Measurements from ENCODE around the gene MEDAG. TPM values are rescaled to one million over a fixed set of nuclear protein-coding genes. Genes with fewer than 3 reads are reported as not detected.

The MEDAG gene
- total RNA-seq, 4 donors from 2014 or later, result 20.3 to 126 (median 31.7) TPM

DNA sequence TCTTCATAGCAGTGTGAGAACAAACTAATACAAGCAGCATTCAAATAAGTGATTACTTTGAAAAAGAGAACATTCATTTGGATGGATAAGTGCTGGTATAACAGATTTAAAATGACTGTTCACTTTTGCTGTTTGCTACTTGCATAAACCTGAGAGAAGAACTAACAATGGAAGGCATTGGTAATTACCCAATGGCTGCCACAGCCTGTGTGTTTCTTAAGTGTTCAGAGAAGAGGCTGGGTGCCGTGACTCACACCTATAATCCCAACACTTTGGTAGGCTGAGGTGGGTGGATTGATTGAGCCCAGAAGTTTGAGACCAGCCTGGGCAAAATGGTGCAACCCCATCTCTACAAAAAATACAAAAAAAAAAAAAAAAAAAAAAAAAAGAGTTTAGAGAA lies 21.5 kb downstream of the MEDAG start:
- TF ChIP-seq EP300 (IDR thresholded peaks at IDR 0.05), result no peak
- TF ChIP-seq, protein P1, sequence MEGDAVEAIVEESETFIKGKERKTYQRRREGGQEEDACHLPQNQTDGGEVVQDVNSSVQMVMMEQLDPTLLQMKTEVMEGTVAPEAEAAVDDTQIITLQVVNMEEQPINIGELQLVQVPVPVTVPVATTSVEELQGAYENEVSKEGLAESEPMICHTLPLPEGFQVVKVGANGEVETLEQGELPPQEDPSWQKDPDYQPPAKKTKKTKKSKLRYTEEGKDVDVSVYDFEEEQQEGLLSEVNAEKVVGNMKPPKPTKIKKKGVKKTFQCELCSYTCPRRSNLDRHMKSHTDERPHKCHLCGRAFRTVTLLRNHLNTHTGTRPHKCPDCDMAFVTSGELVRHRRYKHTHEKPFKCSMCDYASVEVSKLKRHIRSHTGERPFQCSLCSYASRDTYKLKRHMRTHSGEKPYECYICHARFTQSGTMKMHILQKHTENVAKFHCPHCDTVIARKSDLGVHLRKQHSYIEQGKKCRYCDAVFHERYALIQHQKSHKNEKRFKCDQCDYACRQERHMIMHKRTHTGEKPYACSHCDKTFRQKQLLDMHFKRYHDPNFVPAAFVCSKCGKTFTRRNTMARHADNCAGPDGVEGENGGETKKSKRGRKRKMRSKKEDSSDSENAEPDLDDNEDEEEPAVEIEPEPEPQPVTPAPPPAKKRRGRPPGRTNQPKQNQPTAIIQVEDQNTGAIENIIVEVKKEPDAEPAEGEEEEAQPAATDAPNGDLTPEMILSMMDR (IDR thresholded peaks at IDR 0.05), result no peak
- TF ChIP-seq POLR2AphosphoS5 (IDR thresholded peaks at IDR 0.05), result no peak
- TF ChIP-seq POLR2A (IDR thresholded peaks at IDR 0.05; ENCODE audit: low read depth), result no peak
- H3K27ac ChIP-seq (replicated peaks in 1 of 4), result no peak overlapping the region
- no peak overlapping the region for H3K4me3 ChIP-seq
- DNase-seq (ENCODE audit: extremely low spot score), result no peak
- H3K27me3 ChIP-seq, result peaks cover 0 to 3% (median 0%) of the 10 kb centered on the region in 4 donors
- H3K36me3 ChIP-seq, result no peaks in the 10 kb centered on the region
- 95% methylated on average over 1 of the region's 1 CpG for WGBS
- peaks cover 0 to 3% (median 3%) of the 10 kb centered on the region in 4 donors for H3K4me1 ChIP-seq
- H3K9me3 ChIP-seq, result no peaks in the 10 kb centered on the region
- intact Hi-C loops (cut with DNase I), result no loop called here

DNA sequence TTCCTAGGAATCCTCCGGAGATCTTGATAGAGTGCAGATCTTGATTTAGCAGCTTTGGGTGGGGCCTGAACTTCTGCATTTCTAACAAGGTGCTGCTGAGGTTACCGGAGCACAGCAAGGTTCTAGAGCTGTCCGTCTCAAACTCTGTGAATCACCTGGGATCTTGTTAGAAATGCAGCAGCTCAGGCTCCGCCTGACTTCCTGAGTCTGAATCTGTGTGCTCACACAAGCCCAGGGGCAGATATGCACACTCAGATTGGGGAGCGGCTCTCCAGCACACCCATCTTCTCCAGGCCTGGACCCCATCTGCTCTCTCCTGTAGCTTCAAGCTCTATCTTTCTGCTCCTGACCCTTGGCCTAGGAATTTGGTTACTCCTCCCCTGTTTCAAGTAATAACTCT lies 22.9 kb downstream of the MEDAG start:
- no peak overlapping the region for H3K4me3 ChIP-seq
- H3K9me3 ChIP-seq, result no peaks in the 10 kb centered on the region
- WGBS, result 93% methylated on average over 5 of the region's 5 CpGs
- intact Hi-C loops (cut with DNase I), result no loop called here
- TF ChIP-seq POLR2A (IDR thresholded peaks at IDR 0.05; ENCODE audit: low read depth), result no peak
- TF ChIP-seq, protein P1 (IDR thresholded peaks at IDR 0.05), result no peak
- no peak for TF ChIP-seq POLR2AphosphoS5 (IDR thresholded peaks at IDR 0.05)
- TF ChIP-seq EP300 (IDR thresholded peaks at IDR 0.05), result no peak
- peaks cover 0 to 13% (median 11%) of the 10 kb centered on the region in 4 donors for H3K4me1 ChIP-seq
- peak; percentile 81 for DNase-seq (ENCODE audit: extremely low spot score)
- H3K27ac ChIP-seq (replicated peaks in 1 of 4), result no peak overlapping the region
- no peaks in the 10 kb centered on the region for H3K36me3 ChIP-seq
- peaks cover 0 to 8% (median 0%) of the 10 kb centered on the region in 4 donors for H3K27me3 ChIP-seq

DNA sequence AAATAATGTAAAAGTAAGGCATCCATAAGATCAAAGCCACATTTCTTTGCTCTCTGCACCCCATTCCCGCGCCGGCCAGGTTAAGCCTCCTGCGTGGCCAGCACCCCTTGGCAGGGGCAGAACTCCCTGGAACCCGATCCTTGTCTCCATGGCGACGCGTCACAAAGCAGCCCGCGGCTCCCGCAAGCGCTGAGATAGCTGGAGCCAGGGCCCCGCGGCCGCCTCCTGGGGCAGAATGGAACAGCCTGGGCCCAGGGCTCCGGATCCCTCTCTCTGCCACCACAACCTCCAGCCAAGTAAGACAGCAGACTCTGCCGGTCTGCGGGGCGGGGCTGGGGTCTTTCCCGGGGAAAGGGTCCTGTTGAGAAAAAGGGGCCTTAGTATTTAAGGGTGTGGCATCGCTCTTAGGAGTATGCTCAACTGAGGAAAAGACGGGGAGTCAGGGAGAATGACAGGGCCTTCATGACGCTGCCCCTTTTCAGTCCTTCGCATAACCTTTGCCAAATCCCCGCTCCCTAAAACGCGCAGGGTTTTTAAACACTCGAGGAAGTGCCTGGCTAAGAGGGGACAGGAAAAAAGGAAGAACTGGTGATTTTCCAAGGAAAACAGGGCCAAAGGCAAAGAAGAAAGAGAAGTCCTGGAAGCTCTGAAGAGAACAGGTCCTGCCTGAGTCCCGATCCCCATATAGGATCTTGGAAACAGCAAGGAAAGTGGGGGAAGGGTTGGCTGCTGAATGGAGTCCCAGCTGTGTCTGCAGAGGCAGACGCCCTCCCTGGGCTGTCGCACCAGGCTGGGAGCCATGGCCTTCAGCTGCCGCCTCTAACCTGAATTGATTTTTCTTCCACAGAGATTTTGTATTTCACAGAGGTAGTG lies 26.6 kb downstream of the MEDAG start, which contains the start of gene TEX26:
TEX26 (plus strand) TSS at position 176 of the 873 bp plus-strand sequence; CDS start at position 236, 60 bp downstream.
- WGBS, result 46% methylated on average over 31 of the region's 32 CpGs
- no peaks in the 10 kb centered on the region for H3K9me3 ChIP-seq
- peak; percentile 89 for DNase-seq (ENCODE audit: extremely low spot score)
- peak within 1 kb of the TSS; percentile 14 to 24 (median 22) for H3K4me3 ChIP-seq
- peaks cover 0 to 14% (median 0%) of the 10 kb centered on the region in 4 donors for H3K27me3 ChIP-seq
- H3K4me1 ChIP-seq, result peaks cover 0 to 13% (median 11%) of the 10 kb centered on the region in 4 donors
- H3K27ac ChIP-seq (replicated peaks in 1 of 4), result no peak within 1 kb of the TSS
- intact Hi-C loops (cut with DNase I), result no loop called here
- no peaks in the 10 kb centered on the region for H3K36me3 ChIP-seq
- TF ChIP-seq POLR2AphosphoS5 (IDR thresholded peaks at IDR 0.05), result no peak
- TF ChIP-seq, protein P1 (IDR thresholded peaks at IDR 0.05), result peak in 1 of 3 experiments; percentile 27

DNA sequence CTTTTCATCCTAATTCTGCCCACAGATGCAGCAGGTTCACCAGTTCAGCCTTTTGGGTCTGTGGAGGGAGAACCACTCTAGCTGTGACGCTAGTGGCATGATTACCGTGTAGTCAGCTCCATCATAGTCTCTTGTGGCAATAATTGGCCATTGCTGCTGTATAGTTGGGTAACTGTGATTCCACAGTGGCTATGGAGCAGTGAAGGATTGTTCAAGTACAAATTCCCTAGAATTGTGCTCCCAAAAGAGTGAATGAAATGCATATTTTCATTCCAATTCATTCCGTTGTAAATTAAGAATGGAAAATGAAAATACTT lies 27.2 kb downstream of the MEDAG start:
- DNase-seq (ENCODE audit: extremely low spot score), result no peak
- Histone ChIP-seq H3K36me3 (no peaks in the 10 kb centered on the region), H3K9me3 (peaks cover 0 to 2% (median under 1%) of the 10 kb centered on the region in 4 donors), H3K27me3 (peaks cover 0 to 14% (median 0%) of the 10 kb centered on the region in 4 donors), H3K4me3 (peak overlapping the region in 2 of 4 donors; percentile 14 to 24), H3K4me1 (peaks cover 0 to 13% (median 11%) of the 10 kb centered on the region in 4 donors), H3K27ac (replicated peaks in 1 of 4) (no peak overlapping the region)
- TF ChIP-seq EP300 (IDR thresholded peaks at IDR 0.05) (no peak), POLR2A (IDR thresholded peaks at IDR 0.05; ENCODE audit: low read depth) (no peak), POLR2AphosphoS5 (IDR thresholded peaks at IDR 0.05) (no peak)
- TF ChIP-seq, protein P1 (IDR thresholded peaks at IDR 0.05), result no peak
- intact Hi-C loops (cut with DNase I), result no loop called here
- 73% methylated on average over 3 of the region's 3 CpGs for WGBS
